ENCODE data around the gene PIGV.
"Not testable (repeated sequence)": the region's sequence is repeated elsewhere in the genome, so short reads cannot be mapped to it uniquely, and the experiment has no call there.

Gene PIGV

GRCh38 chr1:26833432-26834405, 46.0 kb downstream of the PIGV start:
- no peak for DNase-seq (ENCODE audit: low spot score)

GRCh38 chr1:26837665-26838064, 49.9 kb downstream of the PIGV start:
- not testable (repeated sequence) for DNase-seq (ENCODE audit: low spot score)

DNA sequence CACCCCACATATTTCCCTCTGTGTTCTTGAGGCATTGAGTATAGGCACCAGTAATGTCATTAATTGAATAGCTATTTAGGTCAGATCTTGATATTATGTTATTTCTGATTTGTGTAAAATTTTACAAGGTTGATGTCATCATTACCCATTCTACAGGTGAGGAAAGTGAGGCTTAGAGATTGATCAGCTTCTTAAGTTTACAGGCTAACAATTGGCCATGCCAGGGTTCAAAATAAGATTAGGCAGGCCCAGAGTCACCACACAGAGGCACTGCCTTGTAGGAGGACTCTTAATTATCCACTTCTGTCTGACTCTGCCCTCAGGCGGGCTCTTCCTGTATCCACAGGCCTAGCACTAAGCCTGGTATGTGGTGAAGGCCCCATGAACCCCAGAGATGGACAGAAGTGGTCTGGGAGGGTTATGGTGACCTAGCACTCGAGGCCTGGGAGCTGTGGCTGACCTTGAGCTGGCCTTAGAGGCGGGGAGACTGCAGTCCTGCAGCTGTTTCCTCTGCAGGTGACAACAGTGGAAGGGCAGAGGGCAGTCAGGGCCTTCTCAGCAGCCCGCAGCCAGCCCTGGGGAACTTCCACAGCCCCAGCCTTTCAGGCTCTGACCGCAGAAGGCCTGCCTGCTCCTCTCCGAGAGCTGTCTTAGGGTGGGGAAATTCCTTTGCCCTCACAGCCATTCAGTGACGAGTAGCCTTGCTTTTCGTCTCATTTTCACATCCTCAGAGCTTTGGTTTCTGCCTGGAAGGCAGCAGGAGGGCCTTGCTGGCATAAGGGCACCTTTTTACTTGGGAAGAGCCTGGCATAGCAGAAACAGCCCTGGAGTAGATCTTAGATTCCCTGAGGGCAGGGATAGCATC, 51.0 kb downstream of the PIGV start:
- no peak for DNase-seq (ENCODE audit: low spot score)

DNA sequence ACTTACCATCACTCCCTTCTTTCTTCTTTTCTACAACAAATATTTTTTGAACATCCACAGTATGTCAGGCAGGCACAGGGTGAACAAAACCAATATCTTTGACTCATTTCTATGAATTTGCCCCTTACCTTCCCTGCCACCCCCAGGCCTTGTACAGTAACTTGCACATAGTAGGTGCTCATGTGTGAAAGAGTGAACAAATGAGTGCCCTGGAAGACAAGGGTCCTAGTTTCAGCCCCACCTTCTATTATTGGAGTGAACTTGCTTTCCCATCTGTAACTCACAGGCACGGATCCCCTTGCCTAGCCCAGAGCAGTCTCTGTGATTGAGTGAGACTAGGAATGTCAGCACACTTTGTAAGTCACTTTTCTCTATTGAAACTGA, 51.6 kb downstream of the PIGV start:
- no peak for DNase-seq (ENCODE audit: low spot score)

DNA sequence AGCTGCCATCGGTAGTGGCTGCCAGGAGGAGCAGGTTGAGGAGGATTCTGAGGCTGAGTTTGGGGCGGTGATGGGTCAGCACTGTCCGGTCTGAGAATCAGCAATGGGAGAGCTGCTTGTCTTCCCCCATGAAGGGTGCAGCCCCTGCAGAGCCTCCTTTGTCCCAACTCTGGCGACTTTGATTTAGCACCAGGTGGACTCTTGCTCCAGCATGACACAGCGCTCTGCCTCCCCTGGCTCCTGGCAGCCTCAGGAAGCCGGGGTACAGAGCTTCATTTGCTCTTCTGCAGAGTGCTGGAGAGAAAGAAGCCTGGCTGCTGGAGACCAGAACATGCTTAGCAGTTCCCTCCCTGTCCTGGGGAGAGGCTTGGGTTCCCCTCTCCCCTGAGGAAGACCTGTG, 52.0 kb downstream of the PIGV start:
- DNase-seq (ENCODE audit: low spot score): no peak

GRCh38 chr1:26844424-26845196, 56.9 kb downstream of the PIGV start:
- no peak for DNase-seq (ENCODE audit: low spot score)

DNA sequence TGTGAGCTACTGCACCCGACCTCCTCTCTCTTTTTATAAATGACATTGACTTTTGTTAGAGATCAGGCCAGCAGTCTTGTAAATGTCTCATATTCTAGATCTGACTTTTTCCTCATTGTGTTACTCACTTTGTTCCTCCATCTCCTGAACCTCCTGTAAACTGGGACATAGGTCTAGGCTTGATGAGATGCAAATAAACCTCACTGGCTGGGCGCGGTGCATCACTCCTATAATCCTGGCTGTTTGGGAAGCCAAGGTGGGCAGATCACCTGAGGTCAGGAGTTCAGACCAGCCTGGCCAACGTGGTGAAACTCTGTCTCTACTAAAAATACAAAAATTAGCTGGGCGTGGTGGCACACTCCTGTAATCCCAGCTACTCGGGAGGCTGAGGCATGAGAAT, 60.1 kb downstream of the PIGV start:
- DNase-seq (ENCODE audit: low spot score): not testable (repeated sequence)

Data from GM03348 (cell line).